CD4-positive, alpha-beta T cell (primary cell): Measurements from ENCODE around the gene DRAXIN. TPM values are rescaled to one million over a fixed set of nuclear protein-coding genes. Genes with fewer than 3 reads are reported as not detected.
A peak's percentile ranks its signal among the peaks of the same experiment; 100 is the strongest.

Source experiments
- ATAC-seq: fragments of 200-7000 bp; cut with Tn5 transposase; one replicate; pipeline ENCODE4 v1.10.0; 2022; ENCODE audit warnings: mild to moderate bottlenecking; ENCODE audit not compliant: poor library complexity
- CTCF ChIA-PET: fragments of 350-600 bp; sonication (Branson Sonifier 250); formaldehyde crosslinking; loops from one replicate; lab custom pipeline; 2021; ENCODE audit warnings: antibody characterized with exemption, inconsistent platforms; lab: Charles Lee
- POLR2A ChIA-PET: fragments of 350-600 bp; sonication (Branson Sonifier 250); formaldehyde crosslinking; loops from one replicate; lab custom pipeline; 2021; ENCODE audit warnings: antibody characterized with exemption, inconsistent platforms; lab: Charles Lee
- DNase-seq, 14 experiments: peaks; one replicate each; pipeline ENCODE4 v3.0.0-alpha.2; 2013 to 2020; ENCODE audit warnings: mixed read lengths in 2 of 14
- H3K27ac ChIP-seq, 2 donors: one replicate each; pipeline versions ENCODE4 v1.5.1 to v1.7.0; 2013; ENCODE audit warnings: low read length in 2 of 2, low read depth in 1 of 2, mild to moderate bottlenecking in 1 of 2
- H3K27me3 ChIP-seq, 2 experiments: 1 replicate in 1 of 2; 2 replicates in 1 of 2; pipeline versions ENCODE4 v1.6.1 to v1.7.0; 2013; ENCODE audit warnings: low read length in 2 of 2, control low read depth in 1 of 2, mild to moderate bottlenecking in 1 of 2, moderate library complexity in 1 of 2; ENCODE audit not compliant: insufficient read depth in 2 of 2, control insufficient read depth in 1 of 2
- H3K36me3 ChIP-seq: one replicate; pipeline ENCODE4 v1.6.1; 2013; ENCODE audit warnings: low read length, control low read depth; ENCODE audit not compliant: insufficient read depth
- H3K4me1 ChIP-seq: one replicate; pipeline ENCODE4 v1.6.1; 2013; ENCODE audit warnings: low read length, control low read depth; ENCODE audit not compliant: insufficient read depth
- H3K4me3 ChIP-seq: one replicate; pipeline ENCODE4 v1.5.1; 2013; ENCODE audit warnings: mild to moderate bottlenecking, low read length, moderate library complexity
- H3K9me3 ChIP-seq, 2 experiments: 1 replicate in 1 of 2; 2 replicates in 1 of 2; pipeline versions ENCODE4 v1.6.1 to v1.7.0; 2013; ENCODE audit warnings: low read length in 2 of 2, mild to moderate bottlenecking in 2 of 2, control low read depth in 1 of 2, moderate library complexity in 1 of 2; ENCODE audit not compliant: control insufficient read depth in 1 of 2, insufficient read depth in 1 of 2
- H3K27ac Mint-ChIP-seq: one replicate; pipeline ENCODE4 v1.8.0; 2020; ENCODE audit warnings: mixed read lengths
- H3K27me3 Mint-ChIP-seq: one replicate; pipeline ENCODE4 v1.8.0; 2021; ENCODE audit warnings: mixed read lengths
- H3K36me3 Mint-ChIP-seq: one replicate; pipeline ENCODE4 v1.8.0; 2021; ENCODE audit warnings: low read depth, mixed read lengths
- H3K4me1 Mint-ChIP-seq: one replicate; pipeline ENCODE4 v1.8.0; 2021; ENCODE audit warnings: low read depth, mixed read lengths
- H3K4me3 Mint-ChIP-seq: one replicate; pipeline ENCODE4 v1.8.0; 2020; ENCODE audit warnings: mild to moderate bottlenecking, mixed read lengths
- H3K9me3 Mint-ChIP-seq: one replicate; pipeline ENCODE4 v1.8.0; 2020; ENCODE audit warnings: mixed read lengths
- CTCF ChIP-seq: fragments of 200-600 bp; IDR thresholded peaks from one replicate; pipeline ENCODE4 v1.8.0; 2022; ENCODE audit warnings: antibody characterized with exemption, mild to moderate bottlenecking
- intact Hi-C, 2 experiments: fragments of 100-400 bp; cut with DNase I in 1 of 2; cut with micrococcal nuclease in 1 of 2; formaldehyde crosslinking; loops; one replicate each; pipeline versions ENCODE4 v1.15.1 to v1.9.0; 2023 to 2025; cut with DNase I, micrococcal nuclease
- total RNA-seq, 174 experiments: library from RNA in 2 of 174; stranded (reverse) in 2 of 174; gene quantifications; one replicate each; pipeline ENCODE4 v1.2.3 and lab custom pipeline; 2021 to 2026

DRAXIN gene
- total RNA-seq, 2 experiments from 2014 or later = 0.05 to 0.08 TPM

GRCh38 chr1:11767922-11768704 lies 76.6 kb downstream of the DRAXIN start:
- no peaks in the 10 kb centered on the region for H3K9me3 ChIP-seq
- CTCF ChIA-PET = no interaction called here
- H3K4me3 Mint-ChIP-seq = no peak overlapping the region
- DNase-seq = peak in 1 of 14 experiments; percentile 8
- peaks cover 5% of the 10 kb centered on the region in 2 experiments for H3K27me3 ChIP-seq
- no peaks in the 10 kb centered on the region for H3K9me3 Mint-ChIP-seq
- no peaks in the 10 kb centered on the region for H3K4me1 ChIP-seq
- POLR2A ChIA-PET = no interaction called here
- no peak for TF ChIP-seq CTCF
- H3K27ac ChIP-seq = no peak overlapping the region
- ATAC-seq = no peak
- H3K4me1 Mint-ChIP-seq = no peaks in the 10 kb centered on the region
- H3K36me3 Mint-ChIP-seq = no peaks in the 10 kb centered on the region
- H3K27me3 Mint-ChIP-seq = peaks cover 8% of the 10 kb centered on the region
- H3K27ac Mint-ChIP-seq = no peak overlapping the region
- no peaks in the 10 kb centered on the region for H3K36me3 ChIP-seq
- intact Hi-C loops = no loop called here
- H3K4me3 ChIP-seq = no peak overlapping the region

- ATAC-seq (no peak), DNase-seq (no peak)
- intact Hi-C loops = no loop called here
- Mint-ChIP-seq H3K27ac (no peak overlapping the region), H3K4me1 (no peaks in the 10 kb centered on the region), H3K4me3 (no peak overlapping the region), H3K9me3 (no peaks in the 10 kb centered on the region), H3K27me3 (peaks cover 2% of the 10 kb centered on the region), H3K36me3 (no peaks in the 10 kb centered on the region)
- no peak overlapping the region for H3K4me3 ChIP-seq
- H3K27ac ChIP-seq = no peak overlapping the region
- CTCF ChIA-PET = no interaction called here
- H3K36me3 ChIP-seq = no peaks in the 10 kb centered on the region
- H3K9me3 ChIP-seq = no peaks in the 10 kb centered on the region
- peaks cover under 1 to 3% of the 10 kb centered on the region in 2 experiments for H3K27me3 ChIP-seq
- no peak for TF ChIP-seq CTCF
- H3K4me1 ChIP-seq = no peaks in the 10 kb centered on the region
- POLR2A ChIA-PET = no interaction called here
Measured at GRCh38 chr1:11768821-11769220, 77.3 kb downstream of the DRAXIN start.

GRCh38 chr1:11769274-11769673 lies 77.8 kb downstream of the DRAXIN start:
- Mint-ChIP-seq H3K27me3 (no peaks in the 10 kb centered on the region), H3K27ac (no peak overlapping the region), H3K36me3 (no peaks in the 10 kb centered on the region), H3K4me1 (no peaks in the 10 kb centered on the region), H3K9me3 (no peaks in the 10 kb centered on the region), H3K4me3 (no peak overlapping the region)
- TF ChIP-seq CTCF = no peak
- ATAC-seq = no peak
- intact Hi-C loops = no loop called here
- H3K36me3 ChIP-seq = no peaks in the 10 kb centered on the region
- ChIA-PET POLR2A (no interaction called here), CTCF (no interaction called here)
- no peaks in the 10 kb centered on the region for H3K9me3 ChIP-seq
- H3K27me3 ChIP-seq = no peaks in the 10 kb centered on the region
- no peak for DNase-seq
- no peaks in the 10 kb centered on the region for H3K4me1 ChIP-seq
- H3K4me3 ChIP-seq = no peak overlapping the region
- H3K27ac ChIP-seq = no peak overlapping the region
